Liver (tissue), 3 donors: ENCODE data around the gene EHBP1.

ENCODE experiments used
- EGR1 ChIP-seq, 2 donors: IDR thresholded peaks; 2 replicates each; pipeline ENCODE4 v1.6.1; 2016 to 2018; ENCODE audit warnings: antibody characterized with exemption in 2 of 2, low read depth in 2 of 2
- JUND ChIP-seq, 2 donors: IDR thresholded peaks; 2 replicates each; pipeline ENCODE4 v1.6.1; 2016; ENCODE audit warnings: antibody characterized with exemption in 2 of 2
- NR2F2 ChIP-seq: IDR thresholded peaks from 2 replicates; pipeline ENCODE4 v1.6.1; 2016; ENCODE audit warnings: antibody characterized with exemption
- RAD21 ChIP-seq, 2 donors: IDR thresholded peaks; 2 replicates each; pipeline ENCODE4 v1.6.1; 2016; ENCODE audit warnings: antibody characterized with exemption in 2 of 2, mild to moderate bottlenecking in 2 of 2
- SP1 ChIP-seq: IDR thresholded peaks from 2 replicates; pipeline ENCODE4 v1.6.1; 2018; ENCODE audit warnings: antibody characterized with exemption, mild to moderate bottlenecking
- YY1 ChIP-seq: IDR thresholded peaks from 2 replicates; pipeline ENCODE4 v1.6.1; 2016; ENCODE audit warnings: antibody characterized with exemption, mild to moderate bottlenecking
- TF ChIP-seq, protein P1 (sequence below): fragments of 150-350 bp; IDR thresholded peaks from 2 replicates; pipeline ENCODE4 v1.5.1; 2017; ENCODE audit warnings: improper control_type of control experiment, low read depth, low read length; ENCODE audit not compliant: missing input control
- TF ChIP-seq, protein P2 (sequence below): IDR thresholded peaks from 2 replicates; pipeline ENCODE4 v1.6.1; 2016; ENCODE audit warnings: antibody characterized with exemption
- TF ChIP-seq, protein P3 (sequence below): IDR thresholded peaks from 2 replicates; pipeline ENCODE4 v1.6.1; 2016; ENCODE audit warnings: antibody characterized with exemption
- donor health status: healthy.
- donor health status: healthy.

DNA sequence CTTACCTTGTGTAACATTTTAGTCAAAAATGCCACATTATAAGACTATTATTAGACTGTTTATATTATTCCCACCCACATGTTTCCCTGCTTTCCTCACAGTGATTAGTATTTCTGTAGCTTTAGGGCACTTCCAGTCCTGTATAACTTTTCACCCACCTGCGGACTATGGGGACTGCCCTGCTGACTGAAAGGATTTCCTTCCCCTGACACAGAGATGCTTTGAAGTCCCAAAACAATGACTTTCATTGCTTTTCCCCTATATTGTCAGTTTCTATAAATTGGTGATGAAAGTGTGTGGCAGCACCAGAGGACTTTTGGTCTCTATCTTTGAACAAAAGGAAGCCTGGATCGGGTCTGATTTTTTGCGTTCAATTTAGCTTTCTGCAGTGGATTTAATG lies 286.1 kb downstream of the EHBP1 start:
- TF ChIP-seq, protein P1, sequence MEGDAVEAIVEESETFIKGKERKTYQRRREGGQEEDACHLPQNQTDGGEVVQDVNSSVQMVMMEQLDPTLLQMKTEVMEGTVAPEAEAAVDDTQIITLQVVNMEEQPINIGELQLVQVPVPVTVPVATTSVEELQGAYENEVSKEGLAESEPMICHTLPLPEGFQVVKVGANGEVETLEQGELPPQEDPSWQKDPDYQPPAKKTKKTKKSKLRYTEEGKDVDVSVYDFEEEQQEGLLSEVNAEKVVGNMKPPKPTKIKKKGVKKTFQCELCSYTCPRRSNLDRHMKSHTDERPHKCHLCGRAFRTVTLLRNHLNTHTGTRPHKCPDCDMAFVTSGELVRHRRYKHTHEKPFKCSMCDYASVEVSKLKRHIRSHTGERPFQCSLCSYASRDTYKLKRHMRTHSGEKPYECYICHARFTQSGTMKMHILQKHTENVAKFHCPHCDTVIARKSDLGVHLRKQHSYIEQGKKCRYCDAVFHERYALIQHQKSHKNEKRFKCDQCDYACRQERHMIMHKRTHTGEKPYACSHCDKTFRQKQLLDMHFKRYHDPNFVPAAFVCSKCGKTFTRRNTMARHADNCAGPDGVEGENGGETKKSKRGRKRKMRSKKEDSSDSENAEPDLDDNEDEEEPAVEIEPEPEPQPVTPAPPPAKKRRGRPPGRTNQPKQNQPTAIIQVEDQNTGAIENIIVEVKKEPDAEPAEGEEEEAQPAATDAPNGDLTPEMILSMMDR, result no peak
- TF ChIP-seq SP1 (no peak), RAD21 (IDR thresholded peaks at IDR 0.05) (no peak), NR2F2 (no peak), EGR1 (IDR thresholded peaks at IDR 0.05; ENCODE audit: low read depth in 2 of 2) (no peak), YY1 (no peak), JUND (IDR thresholded peaks at IDR 0.05) (no peak)
- TF ChIP-seq, protein P2, sequence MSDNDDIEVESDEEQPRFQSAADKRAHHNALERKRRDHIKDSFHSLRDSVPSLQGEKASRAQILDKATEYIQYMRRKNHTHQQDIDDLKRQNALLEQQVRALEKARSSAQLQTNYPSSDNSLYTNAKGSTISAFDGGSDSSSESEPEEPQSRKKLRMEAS, result no peak
- TF ChIP-seq, protein P3, sequence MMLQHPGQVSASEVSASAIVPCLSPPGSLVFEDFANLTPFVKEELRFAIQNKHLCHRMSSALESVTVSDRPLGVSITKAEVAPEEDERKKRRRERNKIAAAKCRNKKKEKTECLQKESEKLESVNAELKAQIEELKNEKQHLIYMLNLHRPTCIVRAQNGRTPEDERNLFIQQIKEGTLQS, result no peak
